ENCODE data around the gene TRPC4.

Gene TRPC4

GRCh38 chr13:37651891-37652290, 217.7 kb downstream of the TRPC4 start:
- H3K9me3 ChIP-seq (ENCODE audit: control insufficient read depth, insufficient read depth, low read length), result no peaks in the 10 kb centered on the region

GRCh38 chr13:37648609-37649008, 221.0 kb downstream of the TRPC4 start:
- H3K9ac ChIP-seq (ENCODE audit: low read depth, low read length), result no peak overlapping the region
- H3K9me3 ChIP-seq (ENCODE audit: control insufficient read depth, insufficient read depth, low read length), result no peaks in the 10 kb centered on the region
- no peak overlapping the region for H3K4me3 ChIP-seq (ENCODE audit: low read depth, low read length)
- no peaks in the 10 kb centered on the region for H3K36me3 ChIP-seq (ENCODE audit: control insufficient read depth, insufficient read depth, low read length)
- H3K4me1 ChIP-seq (ENCODE audit: control insufficient read depth, insufficient read depth, low read length), result peaks cover 6% of the 10 kb centered on the region
- H3K27me3 ChIP-seq (ENCODE audit: control insufficient read depth, insufficient read depth, low read length), result no peaks in the 10 kb centered on the region

More at GRCh38 chr13:37651891-37652290, 217.7 kb downstream of the TRPC4 start:
- no peak overlapping the region for H3K9ac ChIP-seq (ENCODE audit: low read depth, low read length)
- H3K4me1 ChIP-seq (ENCODE audit: control insufficient read depth, insufficient read depth, low read length), result no peaks in the 10 kb centered on the region
- no peaks in the 10 kb centered on the region for H3K36me3 ChIP-seq (ENCODE audit: control insufficient read depth, insufficient read depth, low read length)
- H3K27me3 ChIP-seq (ENCODE audit: control insufficient read depth, insufficient read depth, low read length), result no peaks in the 10 kb centered on the region
- H3K4me3 ChIP-seq (ENCODE audit: low read depth, low read length), result no peak overlapping the region

GRCh38 chr13:37647031-37647650, 222.4 kb downstream of the TRPC4 start:
- Histone ChIP-seq H3K27me3 (ENCODE audit: control insufficient read depth, insufficient read depth, low read length) (no peaks in the 10 kb centered on the region), H3K4me3 (ENCODE audit: low read depth, low read length) (no peak overlapping the region), H3K4me1 (ENCODE audit: control insufficient read depth, insufficient read depth, low read length) (peaks cover 6% of the 10 kb centered on the region), H3K36me3 (ENCODE audit: control insufficient read depth, insufficient read depth, low read length) (no peaks in the 10 kb centered on the region), H3K9me3 (ENCODE audit: control insufficient read depth, insufficient read depth, low read length) (no peaks in the 10 kb centered on the region), H3K9ac (ENCODE audit: low read depth, low read length) (no peak overlapping the region)

DNA sequence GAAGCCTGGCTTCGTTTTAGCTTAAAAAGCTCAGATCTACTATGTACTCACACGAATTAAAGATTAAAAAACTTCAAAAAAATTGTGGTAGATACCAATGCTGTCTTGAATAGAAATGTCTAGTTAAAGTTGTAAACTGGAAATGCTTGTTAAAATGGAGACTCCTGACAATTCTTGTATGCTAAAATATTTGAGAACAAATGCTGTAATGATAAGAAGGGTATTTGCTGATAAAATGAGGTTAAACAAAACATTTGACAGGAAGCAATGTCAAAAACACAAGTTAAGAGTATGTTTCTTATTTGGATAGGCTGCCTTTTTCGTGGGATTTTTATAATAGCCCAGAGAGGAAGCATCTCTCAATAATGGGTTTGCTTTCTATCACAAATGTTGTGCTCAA, 223.0 kb downstream of the TRPC4 start:
- H3K27me3 ChIP-seq (ENCODE audit: control insufficient read depth, insufficient read depth, low read length), result no peaks in the 10 kb centered on the region
- H3K4me3 ChIP-seq (ENCODE audit: low read depth, low read length), result no peak overlapping the region
- no peak overlapping the region for H3K9ac ChIP-seq (ENCODE audit: low read depth, low read length)
- H3K9me3 ChIP-seq (ENCODE audit: control insufficient read depth, insufficient read depth, low read length), result no peaks in the 10 kb centered on the region
- H3K36me3 ChIP-seq (ENCODE audit: control insufficient read depth, insufficient read depth, low read length), result no peaks in the 10 kb centered on the region
- peaks cover 9% of the 10 kb centered on the region for H3K4me1 ChIP-seq (ENCODE audit: control insufficient read depth, insufficient read depth, low read length)

DNA sequence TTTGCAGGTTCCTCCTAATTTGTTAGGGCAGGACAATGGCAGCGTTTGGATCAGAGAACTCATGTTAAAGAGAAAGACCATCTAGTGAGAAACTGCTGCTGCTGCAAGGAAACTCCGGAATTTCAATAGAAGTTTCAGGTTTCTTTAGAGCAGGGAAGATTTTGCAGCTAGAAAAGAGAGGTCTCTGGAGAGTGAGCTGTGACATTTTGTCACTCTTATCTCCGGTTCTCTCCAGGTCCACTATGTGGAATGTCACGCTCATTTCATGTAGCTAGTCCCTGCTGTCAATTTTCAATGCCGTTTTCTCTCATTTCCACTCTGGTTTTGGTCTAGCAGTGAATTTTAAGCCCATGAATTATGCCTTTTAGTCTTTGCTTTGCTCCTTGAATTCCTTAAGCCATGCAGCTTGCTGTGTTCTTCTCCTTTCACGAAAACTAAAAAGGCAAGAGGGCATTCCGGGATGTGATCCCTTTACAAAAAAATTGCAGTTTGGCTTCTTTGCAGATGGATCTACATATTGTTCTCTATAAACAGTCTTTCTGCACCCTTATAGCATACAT, 224.3 kb downstream of the TRPC4 start:
- Histone ChIP-seq H3K27me3 (ENCODE audit: control insufficient read depth, insufficient read depth, low read length) (no peaks in the 10 kb centered on the region), H3K9me3 (ENCODE audit: control insufficient read depth, insufficient read depth, low read length) (no peaks in the 10 kb centered on the region), H3K4me1 (ENCODE audit: control insufficient read depth, insufficient read depth, low read length) (peaks cover 9% of the 10 kb centered on the region), H3K4me3 (ENCODE audit: low read depth, low read length) (no peak overlapping the region), H3K36me3 (ENCODE audit: control insufficient read depth, insufficient read depth, low read length) (no peaks in the 10 kb centered on the region), H3K9ac (ENCODE audit: low read depth, low read length) (no peak overlapping the region)

- Histone ChIP-seq H3K4me3 (ENCODE audit: low read depth, low read length) (no peak overlapping the region), H3K9me3 (ENCODE audit: control insufficient read depth, insufficient read depth, low read length) (no peaks in the 10 kb centered on the region), H3K4me1 (ENCODE audit: control insufficient read depth, insufficient read depth, low read length) (peaks cover 9% of the 10 kb centered on the region), H3K27me3 (ENCODE audit: control insufficient read depth, insufficient read depth, low read length) (no peaks in the 10 kb centered on the region), H3K36me3 (ENCODE audit: control insufficient read depth, insufficient read depth, low read length) (no peaks in the 10 kb centered on the region), H3K9ac (ENCODE audit: low read depth, low read length) (no peak overlapping the region)
Observed at GRCh38 chr13:37641391-37641790, 228.2 kb downstream of the TRPC4 start.

- Histone ChIP-seq H3K4me3 (ENCODE audit: low read depth, low read length) (no peak overlapping the region), H3K27me3 (ENCODE audit: control insufficient read depth, insufficient read depth, low read length) (no peaks in the 10 kb centered on the region), H3K36me3 (ENCODE audit: control insufficient read depth, insufficient read depth, low read length) (no peaks in the 10 kb centered on the region), H3K4me1 (ENCODE audit: control insufficient read depth, insufficient read depth, low read length) (peaks cover 9% of the 10 kb centered on the region), H3K9me3 (ENCODE audit: control insufficient read depth, insufficient read depth, low read length) (no peaks in the 10 kb centered on the region), H3K9ac (ENCODE audit: low read depth, low read length) (no peak overlapping the region)
Observed at GRCh38 chr13:37640499-37640898, 229.1 kb downstream of the TRPC4 start.

DNA sequence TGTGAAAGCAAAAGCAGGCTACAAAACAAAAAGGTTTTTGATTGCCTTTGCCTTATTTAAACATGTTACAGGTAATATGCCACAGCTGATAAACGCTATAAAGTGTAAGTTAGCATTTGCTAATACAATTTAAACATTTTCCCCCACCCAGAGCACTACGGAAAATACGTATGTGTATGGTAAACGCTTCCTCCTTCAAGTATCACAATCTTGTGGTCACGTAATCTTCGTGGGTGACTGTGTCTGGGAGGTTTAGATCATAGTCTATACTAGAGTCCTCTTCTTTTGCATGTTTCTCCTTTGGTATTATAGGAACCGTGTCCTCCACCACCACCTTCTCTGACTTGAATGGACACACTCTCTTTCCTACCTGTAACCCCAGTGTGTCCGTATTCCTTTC, 232.9 kb downstream of the TRPC4 start:
- no peaks in the 10 kb centered on the region for H3K36me3 ChIP-seq (ENCODE audit: control insufficient read depth, insufficient read depth, low read length)
- H3K9ac ChIP-seq (ENCODE audit: low read depth, low read length), result no peak overlapping the region

GRCh38 chr13:37632294-37632693, 237.3 kb downstream of the TRPC4 start:
- Histone ChIP-seq H3K4me1 (ENCODE audit: control insufficient read depth, insufficient read depth, low read length) (no peaks in the 10 kb centered on the region), H3K9ac (ENCODE audit: low read depth, low read length) (no peak overlapping the region)

More for the DNA sequence above, 232.9 kb downstream of the TRPC4 start:
- Histone ChIP-seq H3K27me3 (ENCODE audit: control insufficient read depth, insufficient read depth, low read length) (no peaks in the 10 kb centered on the region), H3K4me1 (ENCODE audit: control insufficient read depth, insufficient read depth, low read length) (no peaks in the 10 kb centered on the region), H3K9me3 (ENCODE audit: control insufficient read depth, insufficient read depth, low read length) (no peaks in the 10 kb centered on the region), H3K4me3 (ENCODE audit: low read depth, low read length) (no peak overlapping the region)

DNA sequence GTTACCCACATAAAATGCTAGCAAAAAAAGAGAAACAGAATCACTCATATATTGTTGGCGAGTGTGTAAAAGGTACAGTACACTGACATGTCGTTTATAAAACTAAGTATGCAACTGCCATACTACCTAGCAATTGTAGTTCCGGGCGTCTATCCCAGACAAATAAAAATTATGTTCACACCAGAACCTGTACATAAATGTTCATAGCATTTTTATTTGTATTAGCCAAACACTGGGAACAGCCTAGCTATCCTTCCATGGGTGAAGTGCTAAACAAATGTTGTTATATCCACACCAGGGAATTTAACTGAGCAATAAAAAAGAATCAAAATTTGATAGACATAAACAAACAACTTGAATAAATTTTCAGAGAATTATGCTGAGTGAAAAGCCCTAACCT, 242.1 kb downstream of the TRPC4 start:
- Histone ChIP-seq H3K9me3 (ENCODE audit: control insufficient read depth, insufficient read depth, low read length) (no peaks in the 10 kb centered on the region), H3K4me1 (ENCODE audit: control insufficient read depth, insufficient read depth, low read length) (no peaks in the 10 kb centered on the region), H3K36me3 (ENCODE audit: control insufficient read depth, insufficient read depth, low read length) (no peaks in the 10 kb centered on the region), H3K4me3 (ENCODE audit: low read depth, low read length) (no peak overlapping the region), H3K9ac (ENCODE audit: low read depth, low read length) (no peak overlapping the region), H3K27me3 (ENCODE audit: control insufficient read depth, insufficient read depth, low read length) (no peaks in the 10 kb centered on the region)

More at GRCh38 chr13:37632294-37632693, 237.3 kb downstream of the TRPC4 start:
- Histone ChIP-seq H3K27me3 (ENCODE audit: control insufficient read depth, insufficient read depth, low read length) (no peaks in the 10 kb centered on the region), H3K4me3 (ENCODE audit: low read depth, low read length) (no peak overlapping the region), H3K36me3 (ENCODE audit: control insufficient read depth, insufficient read depth, low read length) (no peaks in the 10 kb centered on the region), H3K9me3 (ENCODE audit: control insufficient read depth, insufficient read depth, low read length) (no peaks in the 10 kb centered on the region)

GRCh38 chr13:37621811-37622361, 247.7 kb downstream of the TRPC4 start:
- H3K9me3 ChIP-seq (ENCODE audit: control insufficient read depth, insufficient read depth, low read length), result no peaks in the 10 kb centered on the region
- H3K4me3 ChIP-seq (ENCODE audit: low read depth, low read length), result no peak overlapping the region

DNA sequence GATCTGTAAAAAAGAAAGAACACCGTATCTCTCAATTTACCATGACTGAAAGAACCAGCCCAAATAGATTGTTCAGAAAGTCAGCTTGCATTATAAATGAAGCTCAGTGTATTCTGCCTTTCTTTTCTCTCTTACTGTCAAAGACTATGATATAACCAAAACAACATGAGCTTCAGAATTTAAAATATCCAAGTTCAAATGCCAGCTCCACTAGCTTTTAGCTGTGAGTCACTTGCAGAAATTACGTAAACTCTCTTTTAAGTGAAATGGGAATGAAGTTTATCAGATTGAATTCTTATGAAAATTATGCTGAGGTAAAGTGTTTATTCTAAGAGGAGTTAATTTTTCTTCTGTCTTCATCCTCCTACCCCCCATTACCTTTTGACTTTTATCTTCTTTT, 251.0 kb downstream of the TRPC4 start:
- Histone ChIP-seq H3K9ac (ENCODE audit: low read depth, low read length) (no peak overlapping the region), H3K27me3 (ENCODE audit: control insufficient read depth, insufficient read depth, low read length) (no peaks in the 10 kb centered on the region)

More at GRCh38 chr13:37621811-37622361, 247.7 kb downstream of the TRPC4 start:
- Histone ChIP-seq H3K36me3 (ENCODE audit: control insufficient read depth, insufficient read depth, low read length) (no peaks in the 10 kb centered on the region), H3K4me1 (ENCODE audit: control insufficient read depth, insufficient read depth, low read length) (peaks cover 4% of the 10 kb centered on the region), H3K27me3 (ENCODE audit: control insufficient read depth, insufficient read depth, low read length) (no peaks in the 10 kb centered on the region), H3K9ac (ENCODE audit: low read depth, low read length) (no peak overlapping the region)

More for the DNA sequence above, 251.0 kb downstream of the TRPC4 start:
- Histone ChIP-seq H3K36me3 (ENCODE audit: control insufficient read depth, insufficient read depth, low read length) (no peaks in the 10 kb centered on the region), H3K4me1 (ENCODE audit: control insufficient read depth, insufficient read depth, low read length) (peaks cover 4% of the 10 kb centered on the region), H3K9me3 (ENCODE audit: control insufficient read depth, insufficient read depth, low read length) (no peaks in the 10 kb centered on the region), H3K4me3 (ENCODE audit: low read depth, low read length) (no peak overlapping the region)
